DMS114 treated with DMSO at 0.1 percent for 48 hours (cell line): ENCODE data around the gene IL3.
"Not testable (repeated sequence)": the region's sequence is repeated elsewhere in the genome, so short reads cannot be mapped to it uniquely, and the experiment has no call there.

Experiments used
- DNase-seq: peaks from one replicate; lab custom pipeline; 2025; ENCODE audit not compliant: unreplicated experiment; lab: John Stamatoyannopoulos, UW

The IL3 gene

GRCh38 chr5:132093271-132093670, 32.8 kb downstream of the IL3 start:
- DNase-seq = no peak

GRCh38 chr5:132094393-132095076, 34.1 kb downstream of the IL3 start:
- no peak for DNase-seq

- no peak for DNase-seq
Measured at GRCh38 chr5:132095077-132095410, 34.6 kb downstream of the IL3 start.

- DNase-seq = no peak
Measured at GRCh38 chr5:132095424-132095972, 35.0 kb downstream of the IL3 start.

GRCh38 chr5:132096904-132097303, 36.4 kb downstream of the IL3 start:
- no peak for DNase-seq

- no peak for DNase-seq
Measured at GRCh38 chr5:132098151-132098594, 37.7 kb downstream of the IL3 start.

GRCh38 chr5:132098621-132099020, 38.2 kb downstream of the IL3 start:
- no peak for DNase-seq

- DNase-seq = no peak
Measured at GRCh38 chr5:132099076-132099748, 38.8 kb downstream of the IL3 start.

- DNase-seq = no peak
Measured at GRCh38 chr5:132099905-132100304, 39.5 kb downstream of the IL3 start.

- DNase-seq = no peak
Measured at GRCh38 chr5:132100672-132101261, 40.3 kb downstream of the IL3 start.

GRCh38 chr5:132101385-132101880, 41.0 kb downstream of the IL3 start:
- DNase-seq = no peak

- no peak for DNase-seq
Measured at GRCh38 chr5:132102101-132102701, 41.7 kb downstream of the IL3 start.

GRCh38 chr5:132102944-132103331, 42.5 kb downstream of the IL3 start:
- no peak for DNase-seq

- no peak for DNase-seq
Measured at GRCh38 chr5:132103332-132103951, 43.0 kb downstream of the IL3 start.

- no peak for DNase-seq
Measured at GRCh38 chr5:132103969-132104391, 43.5 kb downstream of the IL3 start.

- DNase-seq = no peak
Measured at GRCh38 chr5:132104556-132104955, 44.1 kb downstream of the IL3 start.

- no peak for DNase-seq
Measured at GRCh38 chr5:132105688-132106087, 45.2 kb downstream of the IL3 start.

- DNase-seq = not testable (repeated sequence)
Measured at GRCh38 chr5:132108495-132108894, 48.0 kb downstream of the IL3 start.

- not testable (repeated sequence) for DNase-seq
Measured at GRCh38 chr5:132108957-132109356, 48.5 kb downstream of the IL3 start.

GRCh38 chr5:132109494-132110053, 49.1 kb downstream of the IL3 start:
- DNase-seq = no peak

- no peak for DNase-seq
Measured at GRCh38 chr5:132110195-132110594, 49.7 kb downstream of the IL3 start.
